Ishikawa (cell line): ENCODE data around the gene ANXA7.

Source experiments
- CEBPB ChIP-seq: IDR thresholded peaks from 2 replicates; pipeline ENCODE4 v1.6.1; 2012
- CREB1 ChIP-seq: IDR thresholded peaks from 2 replicates; pipeline ENCODE4 v1.6.1; 2012; ENCODE audit warnings: low read depth
- EGR1 ChIP-seq: IDR thresholded peaks from 2 replicates; pipeline ENCODE4 v1.6.1; 2012
- EP300 ChIP-seq: IDR thresholded peaks from 2 replicates; pipeline ENCODE4 v1.6.1; 2012; ENCODE audit warnings: borderline replicate concordance
- FOXM1 ChIP-seq: IDR thresholded peaks from 2 replicates; pipeline ENCODE4 v1.6.1; 2012; ENCODE audit warnings: low read depth, borderline replicate concordance
- NFIC ChIP-seq: IDR thresholded peaks from 2 replicates; pipeline ENCODE4 v1.6.1; 2012
- RAD21 ChIP-seq: IDR thresholded peaks from 2 replicates; pipeline ENCODE4 v1.6.1; 2012; ENCODE audit warnings: low read depth
- REST ChIP-seq: IDR thresholded peaks from 2 replicates; pipeline ENCODE4 v1.6.1; 2012; ENCODE audit warnings: low read depth, mild to moderate bottlenecking
- TAF1 ChIP-seq: IDR thresholded peaks from 2 replicates; pipeline ENCODE4 v1.6.1; 2012; ENCODE audit warnings: low read depth, mild to moderate bottlenecking
- TCF12 ChIP-seq: IDR thresholded peaks from 2 replicates; pipeline ENCODE4 v1.6.1; 2012; ENCODE audit warnings: low read depth
- TEAD4 ChIP-seq: IDR thresholded peaks from 2 replicates; pipeline ENCODE4 v1.6.1; 2012
- YY1 ChIP-seq: IDR thresholded peaks from 2 replicates; pipeline ENCODE4 v1.6.1; 2012; ENCODE audit warnings: low read depth
- ZBTB7A ChIP-seq: IDR thresholded peaks from 2 replicates; pipeline ENCODE4 v1.6.1; 2012; ENCODE audit warnings: low read depth
- TF ChIP-seq, protein P1 (sequence below): IDR thresholded peaks from 2 replicates; pipeline ENCODE4 v1.6.1; 2012
- TF ChIP-seq, protein P2 (sequence below): IDR thresholded peaks from 2 replicates; pipeline ENCODE4 v1.6.1; 2012

The ANXA7 gene

DNA sequence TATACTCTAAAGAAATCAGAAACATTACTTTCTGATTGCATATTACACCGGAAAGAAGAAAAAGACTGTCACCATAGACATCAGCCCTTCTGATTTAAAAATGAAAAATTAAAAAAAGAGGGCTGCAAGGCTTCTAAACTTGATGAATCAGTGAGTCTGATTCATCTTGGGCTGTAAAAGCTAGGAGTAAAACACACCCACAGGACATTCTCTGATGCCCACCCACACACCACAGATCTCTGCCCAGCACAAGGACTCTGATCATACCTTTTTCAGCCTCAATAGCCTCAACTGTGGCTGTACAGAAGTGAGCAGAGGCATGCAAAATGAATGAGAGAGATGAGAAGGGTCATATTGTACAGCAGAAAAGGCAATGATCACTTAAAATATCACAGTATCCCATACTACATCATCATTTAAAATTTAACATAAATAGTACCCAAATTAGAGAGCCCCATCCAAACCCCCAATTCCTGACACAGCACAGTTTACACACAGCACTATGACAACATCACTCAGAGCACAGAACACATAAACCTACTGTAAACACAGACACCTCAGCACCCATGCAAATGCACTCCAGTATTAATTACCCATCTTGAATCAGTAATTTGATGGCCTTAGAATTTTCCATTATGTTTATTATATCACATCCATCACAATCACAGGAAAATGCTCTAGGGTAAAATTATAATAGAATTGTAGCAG, 25.9 kb upstream of the ANXA7 start:
- TF ChIP-seq EGR1, result no peak
- no peak for TF ChIP-seq CREB1
- TF ChIP-seq RAD21, result no peak
- TF ChIP-seq TEAD4, result no peak
- TF ChIP-seq TAF1, result no peak
- TF ChIP-seq NFIC, result no peak
- TF ChIP-seq CEBPB, result no peak
- no peak for TF ChIP-seq ZBTB7A
- TF ChIP-seq YY1, result no peak

DNA sequence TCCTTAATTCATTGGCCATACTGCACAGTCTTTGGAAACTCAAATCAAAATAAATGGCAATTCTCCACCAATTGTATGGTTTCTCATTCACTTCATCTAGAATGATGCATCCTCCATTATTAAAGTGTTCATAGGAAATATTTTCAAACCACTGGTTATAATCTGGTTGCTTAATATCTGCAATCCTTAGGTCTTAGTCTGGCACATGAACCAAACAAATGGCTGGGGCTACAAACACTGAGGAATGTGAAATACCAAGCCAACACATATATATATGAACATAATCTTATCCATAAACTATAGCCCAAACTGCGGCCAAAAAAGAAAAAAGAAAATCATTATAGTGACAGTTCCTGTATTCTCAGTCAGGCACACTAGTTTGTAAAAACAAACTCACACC, 25.2 kb upstream of the ANXA7 start:
- TF ChIP-seq CREB1 (no peak), EGR1 (no peak), REST (no peak), TCF12 (no peak), EP300 (no peak), RAD21 (no peak), TAF1 (no peak), ZBTB7A (no peak), FOXM1 (no peak), YY1 (no peak), TEAD4 (no peak), CEBPB (no peak)
- TF ChIP-seq, protein P1, sequence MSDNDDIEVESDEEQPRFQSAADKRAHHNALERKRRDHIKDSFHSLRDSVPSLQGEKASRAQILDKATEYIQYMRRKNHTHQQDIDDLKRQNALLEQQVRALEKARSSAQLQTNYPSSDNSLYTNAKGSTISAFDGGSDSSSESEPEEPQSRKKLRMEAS, result no peak
- TF ChIP-seq, protein P2, sequence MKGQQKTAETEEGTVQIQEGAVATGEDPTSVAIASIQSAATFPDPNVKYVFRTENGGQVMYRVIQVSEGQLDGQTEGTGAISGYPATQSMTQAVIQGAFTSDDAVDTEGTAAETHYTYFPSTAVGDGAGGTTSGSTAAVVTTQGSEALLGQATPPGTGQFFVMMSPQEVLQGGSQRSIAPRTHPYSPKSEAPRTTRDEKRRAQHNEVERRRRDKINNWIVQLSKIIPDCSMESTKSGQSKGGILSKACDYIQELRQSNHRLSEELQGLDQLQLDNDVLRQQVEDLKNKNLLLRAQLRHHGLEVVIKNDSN, result no peak

- TF ChIP-seq EP300 (no peak), FOXM1 (no peak), CREB1 (no peak), TEAD4 (no peak), NFIC (no peak), TCF12 (no peak), REST (no peak), TAF1 (no peak), ZBTB7A (no peak)
- TF ChIP-seq, protein P1, result no peak
These were observed 19.6 kb upstream of the ANXA7 start, which contains the start of gene MSS51 for GRCh38 chr10:73433538-73433867. Gene MSS51, minus strand, starts transcription at chr10:73433561. Its CDS starts 5,277 bp downstream, at chr10:73428284.

DNA sequence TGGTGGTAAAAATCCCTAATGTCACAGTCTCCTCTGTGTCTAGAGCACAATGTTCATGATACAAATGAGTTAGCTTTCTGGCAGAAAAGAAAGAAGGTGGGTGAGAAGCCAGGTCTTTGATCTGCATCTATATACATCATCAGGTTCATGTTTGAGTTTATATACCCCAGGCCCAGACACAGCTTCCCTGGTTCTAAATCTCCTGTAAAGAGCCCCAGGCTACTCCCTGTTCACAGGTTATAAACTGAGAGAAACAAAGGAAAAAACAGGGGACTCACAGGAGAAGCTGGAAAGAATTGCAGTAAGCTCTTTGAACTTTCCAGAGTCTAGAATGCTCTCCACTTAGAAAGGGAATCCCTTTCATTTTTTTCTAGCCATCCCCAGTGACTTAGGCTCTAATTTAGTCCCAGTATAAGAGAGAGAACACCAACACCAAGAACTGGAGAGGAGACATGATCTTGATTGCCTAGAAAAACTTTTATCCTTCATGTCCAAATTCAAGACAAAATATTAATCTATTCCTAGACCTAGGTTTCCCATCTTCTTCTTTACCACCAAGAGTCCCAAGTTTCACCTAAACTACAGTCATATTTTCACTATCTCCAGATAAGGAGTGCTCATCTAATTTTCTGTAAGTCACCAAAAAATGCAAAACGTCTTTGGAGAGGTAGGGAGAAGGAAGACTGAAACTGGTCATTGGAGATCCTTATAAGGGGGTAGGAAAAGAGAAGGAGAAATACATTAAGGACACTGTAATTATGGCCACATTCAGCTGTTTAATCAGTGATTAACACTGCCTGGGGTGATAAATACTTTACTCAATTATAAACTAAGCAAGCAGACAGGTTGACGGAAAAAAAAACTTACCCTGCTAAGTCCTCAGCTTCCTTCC, 19.0 kb upstream of the ANXA7 start:
- TF ChIP-seq TAF1, result no peak
- no peak for TF ChIP-seq TCF12
- no peak for TF ChIP-seq YY1
- TF ChIP-seq, protein P2, result no peak
- no peak for TF ChIP-seq REST
- TF ChIP-seq FOXM1, result no peak
